GM13976 (cell line): Measurements from ENCODE around the gene SGF29.
"Not testable (repeated sequence)": the region's sequence is repeated elsewhere in the genome, so short reads cannot be mapped to it uniquely, and the experiment has no call there.

Experiments
- DNase-seq: peaks from one replicate; pipeline ENCODE4 v3.0.0; 2012; ENCODE audit warnings: low spot score
- CTCF ChIP-seq: IDR thresholded peaks from 2 replicates; pipeline ENCODE4 v1.5.1; 2012; ENCODE audit warnings: borderline replicate concordance, mild to moderate bottlenecking; ENCODE audit not compliant: insufficient read depth; ENCODE audit errors: extremely low read depth, missing control alignments, control extremely low read depth
- in situ Hi-C: fragments of 300-500 bp; cut with MboI; formaldehyde crosslinking; loops from one replicate; pipeline ENCODE4 v1.12.0; 2022; ENCODE audit warnings: low sequenced_read_pairs, mixed read lengths, inconsistent platforms; ENCODE audit not compliant: unreplicated experiment

SGF29 gene

GRCh38 chr16:28592979-28593553 lies 39.3 kb downstream of the SGF29 start:
- in situ Hi-C loops: no loop called here
- no peak for TF ChIP-seq CTCF
- DNase-seq: no peak

GRCh38 chr16:28595451-28595850 lies 41.7 kb downstream of the SGF29 start:
- in situ Hi-C loops, DNase-seq: not testable (repeated sequence)

- DNase-seq: no peak
- TF ChIP-seq CTCF: no peak
- in situ Hi-C loops: no loop called here
Measured at GRCh38 chr16:28596115-28596630, 42.5 kb downstream of the SGF29 start.

GRCh38 chr16:28596840-28597691 lies 43.3 kb downstream of the SGF29 start, which contains the start of gene SULT1A2:
Gene SULT1A2 (minus strand): TSS chr16:28597050. CDS start chr16:28595930, 1,120 bp downstream.
- in situ Hi-C loops: no loop called here

GRCh38 chr16:28597692-28598261 lies 44.1 kb downstream of the SGF29 start:
- DNase-seq: no peak

More at GRCh38 chr16:28596840-28597691, 43.3 kb downstream of the SGF29 start, which contains the start of gene SULT1A2:
- no peak for DNase-seq
- no peak for TF ChIP-seq CTCF

GRCh38 chr16:28599377-28600285 lies 45.9 kb downstream of the SGF29 start:
- in situ Hi-C loops, DNase-seq: not testable (repeated sequence)

More at GRCh38 chr16:28597692-28598261, 44.1 kb downstream of the SGF29 start:
- no peak for TF ChIP-seq CTCF
- in situ Hi-C loops: no loop called here

- in situ Hi-C loops, DNase-seq: not testable (repeated sequence)
Measured at GRCh38 chr16:28600965-28601364, 47.2 kb downstream of the SGF29 start.

- DNase-seq, in situ Hi-C loops: not testable (repeated sequence)
Measured at GRCh38 chr16:28601589-28601988, 47.9 kb downstream of the SGF29 start.

GRCh38 chr16:28602062-28602461 lies 48.3 kb downstream of the SGF29 start:
- in situ Hi-C loops, DNase-seq: not testable (repeated sequence)
